ENCODE data around the gene LRRC75A. TPM values are rescaled to one million over a fixed set of nuclear protein-coding genes. Genes with fewer than 3 reads are reported as not detected.
A peak's percentile ranks its signal among the peaks of the same experiment; 100 is the strongest.

The LRRC75A gene
- total RNA-seq, 1 donor from 2014 or later, result 2.3 TPM

DNA sequence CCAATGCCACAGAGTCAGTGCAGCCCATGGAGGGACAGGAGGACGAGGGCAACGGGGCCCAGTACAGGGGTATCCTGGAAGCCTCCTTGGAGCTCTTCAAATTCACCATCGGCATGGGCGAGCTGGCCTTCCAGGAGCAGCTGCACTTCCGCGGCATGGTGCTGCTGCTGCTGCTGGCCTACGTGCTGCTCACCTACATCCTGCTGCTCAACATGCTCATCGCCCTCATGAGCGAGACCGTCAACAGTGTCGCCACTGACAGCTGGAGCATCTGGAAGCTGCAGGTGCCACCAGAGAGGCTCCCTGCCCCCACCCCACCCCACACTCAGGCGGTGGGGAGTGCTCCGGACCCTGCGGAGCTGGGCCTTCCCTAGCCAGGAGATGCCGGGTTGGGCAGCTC lies 60.0 kb downstream of the LRRC75A start:
- H3K27ac Mint-ChIP-seq (ENCODE audit: unreplicated experiment), result no peak overlapping the region

GRCh38 chr17:16430650-16431049 lies 61.3 kb downstream of the LRRC75A start:
- H3K36me3 Mint-ChIP-seq (ENCODE audit: low read depth), result peaks cover 2% of the 10 kb centered on the region

More for the DNA sequence above, 60.0 kb downstream of the LRRC75A start:
- TF ChIP-seq, protein P1, sequence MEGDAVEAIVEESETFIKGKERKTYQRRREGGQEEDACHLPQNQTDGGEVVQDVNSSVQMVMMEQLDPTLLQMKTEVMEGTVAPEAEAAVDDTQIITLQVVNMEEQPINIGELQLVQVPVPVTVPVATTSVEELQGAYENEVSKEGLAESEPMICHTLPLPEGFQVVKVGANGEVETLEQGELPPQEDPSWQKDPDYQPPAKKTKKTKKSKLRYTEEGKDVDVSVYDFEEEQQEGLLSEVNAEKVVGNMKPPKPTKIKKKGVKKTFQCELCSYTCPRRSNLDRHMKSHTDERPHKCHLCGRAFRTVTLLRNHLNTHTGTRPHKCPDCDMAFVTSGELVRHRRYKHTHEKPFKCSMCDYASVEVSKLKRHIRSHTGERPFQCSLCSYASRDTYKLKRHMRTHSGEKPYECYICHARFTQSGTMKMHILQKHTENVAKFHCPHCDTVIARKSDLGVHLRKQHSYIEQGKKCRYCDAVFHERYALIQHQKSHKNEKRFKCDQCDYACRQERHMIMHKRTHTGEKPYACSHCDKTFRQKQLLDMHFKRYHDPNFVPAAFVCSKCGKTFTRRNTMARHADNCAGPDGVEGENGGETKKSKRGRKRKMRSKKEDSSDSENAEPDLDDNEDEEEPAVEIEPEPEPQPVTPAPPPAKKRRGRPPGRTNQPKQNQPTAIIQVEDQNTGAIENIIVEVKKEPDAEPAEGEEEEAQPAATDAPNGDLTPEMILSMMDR (IDR thresholded peaks at IDR 0.05), result no peak
- H3K9me3 Mint-ChIP-seq (ENCODE audit: low read depth), result no peaks in the 10 kb centered on the region
- no peak overlapping the region for H3K4me3 Mint-ChIP-seq (ENCODE audit: unreplicated experiment)
- peaks cover 2% of the 10 kb centered on the region for H3K36me3 Mint-ChIP-seq (ENCODE audit: low read depth)
- H3K27me3 Mint-ChIP-seq (ENCODE audit: low read depth), result no peaks in the 10 kb centered on the region
- peaks cover 5% of the 10 kb centered on the region for H3K4me1 Mint-ChIP-seq (ENCODE audit: low read depth)
- DNase-seq (ENCODE audit: low spot score), result no peak

GRCh38 chr17:16429083-16429482 lies 62.9 kb downstream of the LRRC75A start:
- TF ChIP-seq, protein P1 (IDR thresholded peaks at IDR 0.05), result no peak
- Mint-ChIP-seq H3K36me3 (ENCODE audit: low read depth) (peaks cover 2% of the 10 kb centered on the region), H3K27ac (ENCODE audit: unreplicated experiment) (no peak overlapping the region), H3K9me3 (ENCODE audit: low read depth) (no peaks in the 10 kb centered on the region), H3K27me3 (ENCODE audit: low read depth) (no peaks in the 10 kb centered on the region), H3K4me1 (ENCODE audit: low read depth) (peaks cover 5% of the 10 kb centered on the region), H3K4me3 (ENCODE audit: unreplicated experiment) (no peak overlapping the region)
- DNase-seq (ENCODE audit: low spot score), result no peak

More at GRCh38 chr17:16430650-16431049, 61.3 kb downstream of the LRRC75A start:
- Mint-ChIP-seq H3K4me3 (ENCODE audit: unreplicated experiment) (no peak overlapping the region), H3K4me1 (ENCODE audit: low read depth) (peaks cover 5% of the 10 kb centered on the region), H3K9me3 (ENCODE audit: low read depth) (no peaks in the 10 kb centered on the region), H3K27ac (ENCODE audit: unreplicated experiment) (no peak overlapping the region), H3K27me3 (ENCODE audit: low read depth) (no peaks in the 10 kb centered on the region)
- no peak for DNase-seq (ENCODE audit: low spot score)
- TF ChIP-seq, protein P1 (IDR thresholded peaks at IDR 0.05), result no peak

- no peak for DNase-seq (ENCODE audit: low spot score)
- Mint-ChIP-seq H3K9me3 (ENCODE audit: low read depth) (no peaks in the 10 kb centered on the region), H3K4me3 (ENCODE audit: unreplicated experiment) (no peak overlapping the region), H3K27ac (ENCODE audit: unreplicated experiment) (no peak overlapping the region), H3K4me1 (ENCODE audit: low read depth) (peaks cover 5% of the 10 kb centered on the region), H3K27me3 (ENCODE audit: low read depth) (no peaks in the 10 kb centered on the region), H3K36me3 (ENCODE audit: low read depth) (peaks cover 2% of the 10 kb centered on the region)
- TF ChIP-seq, protein P1 (IDR thresholded peaks at IDR 0.05), result peak; percentile 74
Measured at GRCh38 chr17:16428098-16428882, 63.7 kb downstream of the LRRC75A start.

DNA sequence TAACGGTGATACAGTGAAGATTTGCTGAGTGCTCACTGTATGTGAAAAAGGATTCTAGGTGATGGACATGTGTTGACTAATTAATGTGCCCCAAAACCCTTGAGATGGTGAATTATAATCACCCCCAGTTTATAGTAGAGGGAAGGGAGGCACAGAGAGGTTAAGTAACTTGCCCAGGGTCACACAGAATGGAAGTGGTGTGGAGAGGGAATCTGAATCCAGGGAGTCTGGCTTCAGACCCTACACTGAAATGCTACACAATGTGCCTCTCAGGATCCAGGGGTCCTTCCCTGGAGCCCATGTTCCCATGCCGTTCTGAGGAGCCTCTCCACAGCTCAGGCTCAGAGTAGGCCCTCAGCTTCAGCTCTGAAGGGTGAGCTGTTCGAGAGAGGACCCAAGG lies 65.0 kb downstream of the LRRC75A start:
- Mint-ChIP-seq H3K27me3 (ENCODE audit: low read depth) (no peaks in the 10 kb centered on the region), H3K36me3 (ENCODE audit: low read depth) (peaks cover 3% of the 10 kb centered on the region), H3K4me1 (ENCODE audit: low read depth) (peaks cover 5% of the 10 kb centered on the region), H3K4me3 (ENCODE audit: unreplicated experiment) (no peak overlapping the region), H3K27ac (ENCODE audit: unreplicated experiment) (no peak overlapping the region), H3K9me3 (ENCODE audit: low read depth) (no peaks in the 10 kb centered on the region)
- no peak for DNase-seq (ENCODE audit: low spot score)
- TF ChIP-seq, protein P1 (IDR thresholded peaks at IDR 0.05), result no peak

All from chondrocyte (in vitro differentiated cells).